Karpas-422 (cell line): ENCODE data around the gene FEZF1. TPM values are rescaled to one million over a fixed set of nuclear protein-coding genes. Genes with fewer than 3 reads are reported as not detected.

Source experiments
- DNase-seq: peaks from one replicate; pipeline ENCODE4 v3.0.0-alpha.2; 2015
- H2AFZ ChIP-seq: fragments of 200-600 bp; sonication (generic); 2 replicates; pipeline ENCODE4 v1.6.1; 2014; ENCODE audit warnings: antibody characterized with exemption, low read length, mixed read lengths
- H3K27ac ChIP-seq: fragments of 200-600 bp; sonication (generic); 2 replicates; pipeline ENCODE4 v1.5.1; 2014; ENCODE audit warnings: mild to moderate bottlenecking, low read length, moderate library complexity
- H3K27me3 ChIP-seq: fragments of 200-600 bp; sonication (generic); 2 replicates; pipeline ENCODE4 v1.6.1; 2014; ENCODE audit warnings: low read length, mixed read lengths
- H3K36me3 ChIP-seq: fragments of 200-600 bp; sonication (generic); 2 replicates; pipeline ENCODE4 v1.6.1; 2014; ENCODE audit warnings: low read length, mixed read lengths; ENCODE audit not compliant: insufficient read depth
- H3K4me1 ChIP-seq: fragments of 200-600 bp; sonication (generic); 2 replicates; pipeline ENCODE4 v1.6.1; 2014; ENCODE audit warnings: mild to moderate bottlenecking, low read length, mixed read lengths
- H3K4me2 ChIP-seq: fragments of 200-600 bp; sonication (generic); 2 replicates; pipeline ENCODE4 v1.6.1; 2014; ENCODE audit warnings: low read length, low read depth, mild to moderate bottlenecking; ENCODE audit not compliant: poor library complexity, severe bottlenecking
- H3K4me3 ChIP-seq: fragments of 200-600 bp; sonication (generic); 2 replicates; pipeline ENCODE4 v1.5.1; 2014; ENCODE audit warnings: mild to moderate bottlenecking, antibody characterized with exemption, low read length, mixed read lengths
- H3K79me2 ChIP-seq: fragments of 200-600 bp; sonication (generic); 2 replicates; pipeline ENCODE4 v1.6.1; 2014; ENCODE audit warnings: mild to moderate bottlenecking, low read length, mixed read lengths
- H3K9ac ChIP-seq: fragments of 200-600 bp; sonication (generic); 2 replicates; pipeline ENCODE4 v1.6.0; 2014; ENCODE audit warnings: low read length
- H3K9me2 ChIP-seq: fragments of 200-600 bp; sonication (generic), shearing (Covaris generic); replicated peaks from 2 replicates; pipeline ENCODE4 v1.6.0; 2014; ENCODE audit warnings: mild to moderate bottlenecking, low read length, moderate library complexity; ENCODE audit not compliant: insufficient read depth
- H3K9me3 ChIP-seq: fragments of 300-700, 200-600 bp; sonication (generic); 2 replicates; pipeline ENCODE4 v1.6.1; 2014; ENCODE audit warnings: low read length, mixed read lengths
- H4K20me1 ChIP-seq: fragments of 200-600 bp; sonication (generic); 2 replicates; pipeline ENCODE4 v1.6.1; 2014; ENCODE audit warnings: mild to moderate bottlenecking, antibody characterized with exemption, low read length, low read depth; ENCODE audit not compliant: insufficient read depth
- total RNA-seq: library from RNA; depleted of rRNA; stranded (reverse); fragments of >200 nt; shearing (Covaris generic); gene quantifications from 2 replicates; pipeline ENCODE4 v1.2.3, GENCODE V29; 2014; ENCODE audit warnings: low replicate concordance

The FEZF1 gene
- total RNA-seq, 1 experiment from 2014 or later, result not detected

DNA sequence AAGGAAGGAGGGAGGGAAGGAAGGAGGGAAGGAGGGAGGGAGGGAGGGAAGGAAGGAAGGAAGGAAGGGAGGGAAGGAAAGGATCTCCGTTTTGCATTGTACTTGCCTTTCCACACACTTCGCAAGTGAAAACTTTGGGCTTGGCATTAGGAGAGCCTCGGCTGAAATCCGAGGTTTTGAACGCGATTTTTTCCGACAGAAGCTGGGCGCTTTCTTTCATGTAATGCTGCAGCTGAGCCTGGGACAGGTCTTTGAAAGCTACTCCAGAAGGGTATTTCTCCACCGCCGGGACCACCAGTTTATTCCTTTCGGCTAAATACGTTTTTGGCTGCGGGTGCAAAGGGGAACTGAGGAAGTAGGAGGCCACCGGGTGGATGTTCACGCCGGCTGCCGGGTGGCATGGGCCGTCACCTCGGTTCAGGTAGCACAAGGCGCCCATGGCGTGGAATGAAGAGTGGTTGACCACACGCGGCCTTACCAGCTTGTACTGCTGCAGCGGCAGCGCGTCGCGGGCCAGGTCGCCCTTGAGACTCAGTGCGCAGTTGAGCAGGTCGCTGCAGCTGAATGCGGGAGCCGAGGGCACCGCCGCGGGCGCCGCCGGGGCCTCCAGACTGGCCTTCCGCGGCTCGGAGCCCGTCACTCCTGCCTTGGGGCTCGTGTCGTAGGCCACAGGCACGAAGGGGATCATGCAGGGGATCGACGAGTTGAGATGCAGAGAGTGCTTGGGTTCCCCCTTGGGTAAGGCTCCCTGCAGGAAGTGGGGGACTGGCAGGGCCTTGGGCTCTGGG is 825 bp downstream of the FEZF1 start:
- no peak for DNase-seq
- Histone ChIP-seq H3K9me2 (no peaks in the 10 kb centered on the region), H3K9ac (no peak overlapping the region), H3K27ac (no peak overlapping the region), H3K4me3 (no peak overlapping the region), H3K9me3 (no peaks in the 10 kb centered on the region), H3K27me3 (no peaks in the 10 kb centered on the region), H4K20me1 (no peaks in the 10 kb centered on the region), H3K4me2 (no peak overlapping the region), H2AFZ (no peak overlapping the region), H3K4me1 (no peaks in the 10 kb centered on the region), H3K36me3 (no peaks in the 10 kb centered on the region), H3K79me2 (no peaks in the 10 kb centered on the region)

DNA sequence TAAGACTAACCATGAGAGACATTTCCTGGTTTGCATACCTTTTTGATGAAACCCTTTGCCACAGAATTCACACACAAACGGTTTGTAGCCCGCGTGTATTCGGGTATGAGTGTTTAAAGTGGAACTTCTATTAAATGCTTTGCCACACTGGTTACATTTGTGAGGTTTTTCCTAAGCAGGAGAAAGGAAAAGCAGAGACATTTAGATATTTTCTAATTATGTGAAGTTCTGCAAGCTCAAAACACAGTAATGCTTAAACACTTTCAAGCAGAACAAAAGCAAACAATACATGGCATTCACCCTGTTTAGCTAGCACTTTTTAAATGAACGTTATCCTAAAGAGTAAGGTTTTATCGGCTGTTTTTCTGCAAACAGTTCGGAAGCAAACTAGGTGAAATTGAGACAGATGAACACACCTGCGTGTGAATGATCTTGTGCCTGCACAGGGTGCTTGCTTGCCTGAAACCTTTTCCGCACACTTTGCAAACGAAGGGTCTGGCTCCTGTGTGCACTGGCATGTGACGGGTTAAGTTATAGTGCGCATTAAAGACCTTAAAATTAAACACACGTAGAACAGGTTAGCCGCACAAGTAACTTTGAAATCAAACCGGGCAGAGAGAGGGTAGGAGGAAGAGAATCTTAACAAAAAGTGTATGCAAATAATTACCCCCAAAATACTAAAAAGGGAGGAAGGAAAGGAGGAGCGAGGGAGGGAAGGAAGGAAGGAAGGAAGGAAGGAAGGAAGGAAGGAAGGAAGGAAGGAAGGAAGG is 1.6 kb downstream of the FEZF1 start:
- H3K9me2 ChIP-seq, result no peaks in the 10 kb centered on the region
- H3K9ac ChIP-seq, result no peak overlapping the region
- no peak for DNase-seq
- H3K27ac ChIP-seq, result no peak overlapping the region
- H3K4me1 ChIP-seq, result no peaks in the 10 kb centered on the region
- H4K20me1 ChIP-seq, result no peaks in the 10 kb centered on the region
- H3K9me3 ChIP-seq, result no peaks in the 10 kb centered on the region
- no peak overlapping the region for H2AFZ ChIP-seq
- H3K27me3 ChIP-seq, result no peaks in the 10 kb centered on the region
- H3K4me2 ChIP-seq, result no peak overlapping the region
- no peaks in the 10 kb centered on the region for H3K36me3 ChIP-seq
- no peaks in the 10 kb centered on the region for H3K79me2 ChIP-seq
- H3K4me3 ChIP-seq, result no peak overlapping the region

DNA sequence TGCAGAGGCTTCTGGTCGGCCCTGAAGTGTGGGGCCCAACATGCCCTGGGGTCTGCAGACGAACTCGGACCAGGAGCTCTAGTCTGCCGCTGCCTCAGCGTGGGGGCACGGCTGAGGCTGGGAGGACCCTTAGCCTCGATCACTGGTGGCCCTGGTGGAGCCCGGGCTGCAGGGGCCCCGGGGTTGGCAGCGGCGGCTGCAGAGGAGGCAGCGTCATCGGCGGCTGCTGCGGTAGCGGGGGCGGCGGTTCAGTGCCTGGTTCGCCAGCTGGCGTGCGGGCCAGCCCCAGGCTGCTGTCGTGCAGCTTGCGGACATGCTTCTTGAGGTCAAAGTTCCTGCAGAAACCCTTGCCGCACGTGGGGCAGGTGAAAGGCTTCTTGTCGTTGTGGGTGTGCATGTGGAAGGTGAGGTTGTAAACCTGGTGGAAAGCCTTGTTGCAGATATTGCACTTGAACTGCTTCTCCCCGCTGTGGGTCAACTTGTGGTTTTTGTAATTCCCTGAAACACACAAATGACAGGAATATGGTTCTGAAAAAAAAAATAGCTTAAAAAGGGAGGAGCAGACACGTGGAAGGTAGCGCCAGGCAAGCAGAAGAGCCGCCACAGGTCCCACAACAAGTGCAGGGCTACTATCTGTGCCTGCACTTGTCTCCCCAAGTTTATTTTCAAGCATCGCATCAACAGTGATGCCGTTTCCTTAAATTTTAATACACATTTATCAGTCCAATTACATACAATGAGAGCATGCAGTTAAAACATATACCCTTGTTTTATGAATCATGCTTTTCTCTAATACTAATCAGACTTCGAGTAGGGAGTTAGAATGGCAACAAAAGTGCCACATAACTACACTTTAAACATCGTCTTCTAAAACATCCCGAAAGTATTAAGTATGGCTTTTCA is 2.4 kb downstream of the FEZF1 start:
- Histone ChIP-seq H4K20me1 (no peaks in the 10 kb centered on the region), H3K4me1 (no peaks in the 10 kb centered on the region), H3K9me3 (no peaks in the 10 kb centered on the region), H3K9me2 (no peaks in the 10 kb centered on the region), H3K4me2 (no peak overlapping the region), H3K36me3 (no peaks in the 10 kb centered on the region), H3K27ac (no peak overlapping the region), H3K4me3 (no peak overlapping the region), H3K27me3 (no peaks in the 10 kb centered on the region), H3K9ac (no peak overlapping the region), H2AFZ (no peak overlapping the region), H3K79me2 (no peaks in the 10 kb centered on the region)
- no peak for DNase-seq

DNA sequence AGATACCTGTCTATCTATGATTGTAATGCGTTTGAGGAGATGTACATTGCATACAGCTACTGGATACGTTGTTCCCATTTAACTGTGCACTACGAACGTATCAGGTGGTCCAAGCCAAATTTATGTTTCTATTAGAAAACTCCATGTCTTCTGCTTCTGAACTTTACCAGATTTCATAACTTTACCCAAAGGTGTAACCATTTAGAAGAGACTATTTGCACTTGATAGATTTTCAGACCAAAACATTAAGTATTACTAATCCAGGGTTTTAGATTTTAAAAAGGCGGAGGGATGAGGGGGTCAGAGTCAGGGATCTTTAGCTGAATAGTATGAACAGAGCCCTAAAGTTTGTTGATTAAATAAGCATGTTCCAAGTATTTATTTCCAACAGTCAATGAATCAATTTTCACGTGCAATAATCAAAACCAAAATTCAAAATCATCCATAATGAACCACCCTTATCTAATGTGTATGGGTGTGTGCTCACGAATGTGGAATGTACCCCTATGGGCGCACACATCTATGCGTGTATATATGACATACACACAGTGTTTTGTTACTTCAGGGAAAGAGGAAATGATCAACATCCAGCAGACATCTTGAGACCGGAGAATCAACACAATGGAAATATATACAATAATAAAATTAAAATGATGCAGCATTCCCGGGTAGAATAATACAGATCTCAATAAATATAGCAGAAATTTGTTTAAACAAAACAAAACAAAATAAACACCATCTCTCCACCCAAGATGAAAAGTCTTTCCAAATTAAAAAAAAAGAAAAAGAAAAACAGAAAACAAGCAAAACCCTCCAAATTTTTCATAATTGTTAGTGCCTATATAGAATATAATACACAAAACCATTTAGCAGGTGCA is 3.4 kb downstream of the FEZF1 start:
- no peak overlapping the region for H2AFZ ChIP-seq
- H3K9me3 ChIP-seq, result no peaks in the 10 kb centered on the region
- H3K4me1 ChIP-seq, result no peaks in the 10 kb centered on the region
- H3K36me3 ChIP-seq, result no peaks in the 10 kb centered on the region
- no peaks in the 10 kb centered on the region for H3K27me3 ChIP-seq
- no peaks in the 10 kb centered on the region for H3K9me2 ChIP-seq
- no peak overlapping the region for H3K4me3 ChIP-seq
- DNase-seq, result no peak
- no peak overlapping the region for H3K27ac ChIP-seq
- no peaks in the 10 kb centered on the region for H4K20me1 ChIP-seq
- H3K9ac ChIP-seq, result no peak overlapping the region
- no peaks in the 10 kb centered on the region for H3K79me2 ChIP-seq
- H3K4me2 ChIP-seq, result no peak overlapping the region

DNA sequence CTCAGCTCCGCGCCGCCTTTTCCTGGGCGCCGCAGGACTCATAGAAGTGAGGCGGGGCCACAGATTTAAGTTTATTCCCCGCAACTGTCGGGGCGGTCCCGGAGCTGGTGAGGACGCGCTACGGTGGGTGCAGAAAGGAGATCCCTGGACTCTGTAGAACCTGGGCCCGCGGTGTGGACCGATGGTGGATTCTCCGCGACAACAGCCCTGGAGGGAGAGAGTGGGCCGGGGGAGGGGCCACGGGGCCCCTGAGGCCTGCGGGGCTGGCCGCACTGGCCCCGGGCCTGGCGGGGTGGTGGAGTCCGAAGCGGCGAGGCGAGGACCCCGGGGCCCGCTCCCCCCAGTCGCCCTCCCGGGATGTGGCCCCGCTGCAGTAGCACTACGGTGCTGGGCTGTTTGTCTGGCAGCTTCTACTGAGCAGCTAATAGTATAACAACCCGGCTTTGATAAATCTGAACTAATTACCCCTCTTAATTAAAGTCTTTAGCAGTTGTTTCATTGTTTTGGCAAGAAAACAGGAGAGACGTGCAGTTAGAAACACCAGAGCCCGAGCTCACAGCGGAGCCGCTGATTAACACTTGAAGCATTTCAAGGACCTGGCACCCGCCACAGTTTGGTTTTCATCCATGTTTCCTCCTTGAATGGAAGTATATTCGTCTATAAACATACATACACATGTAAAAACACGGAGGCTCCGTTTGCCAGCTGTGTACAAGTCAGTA is 4.2 kb downstream of the FEZF1 start:
- no peak overlapping the region for H3K27ac ChIP-seq
- no peaks in the 10 kb centered on the region for H3K4me1 ChIP-seq
- H3K9ac ChIP-seq, result no peak overlapping the region
- no peaks in the 10 kb centered on the region for H3K36me3 ChIP-seq
- H3K9me2 ChIP-seq, result no peaks in the 10 kb centered on the region
- no peak overlapping the region for H3K4me2 ChIP-seq
- H3K9me3 ChIP-seq, result no peaks in the 10 kb centered on the region
- no peak overlapping the region for H2AFZ ChIP-seq
- no peaks in the 10 kb centered on the region for H4K20me1 ChIP-seq
- no peak overlapping the region for H3K4me3 ChIP-seq
- no peak for DNase-seq
- H3K27me3 ChIP-seq, result no peaks in the 10 kb centered on the region
- no peaks in the 10 kb centered on the region for H3K79me2 ChIP-seq

DNA sequence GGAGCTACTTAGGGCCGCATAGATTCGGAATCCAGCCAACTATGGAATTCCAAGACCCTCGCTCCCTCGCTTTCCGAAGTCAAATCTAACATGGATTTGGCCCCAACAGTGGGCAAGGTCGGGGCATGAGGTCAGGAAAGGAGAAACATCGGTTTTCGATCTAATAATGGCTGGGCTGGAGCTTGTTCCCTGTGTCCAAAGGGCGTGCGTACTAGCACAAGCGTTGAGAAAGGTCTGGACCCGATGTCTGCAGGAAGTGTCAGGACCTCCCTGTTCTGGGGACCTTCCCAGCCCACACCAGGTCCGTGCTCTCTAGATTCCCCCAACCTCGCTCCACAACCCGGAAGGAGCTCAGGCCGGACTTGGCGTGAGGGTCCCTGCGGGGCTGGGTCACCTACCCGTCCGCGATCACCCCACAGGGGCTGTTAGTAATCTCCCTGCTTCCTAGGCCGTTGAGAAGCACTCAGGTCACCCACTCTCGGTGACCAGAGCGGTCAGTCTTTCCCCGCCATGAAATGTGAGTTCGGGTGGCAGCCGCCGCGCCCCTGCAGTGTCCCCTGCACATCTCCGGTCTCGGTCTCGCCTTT is 4.8 kb downstream of the FEZF1 start:
- no peaks in the 10 kb centered on the region for H3K4me1 ChIP-seq
- H3K4me2 ChIP-seq, result no peak overlapping the region
- no peak overlapping the region for H2AFZ ChIP-seq
- no peak overlapping the region for H3K4me3 ChIP-seq
- H3K36me3 ChIP-seq, result no peaks in the 10 kb centered on the region
- no peak for DNase-seq
- H3K9me2 ChIP-seq, result no peaks in the 10 kb centered on the region
- no peaks in the 10 kb centered on the region for H3K9me3 ChIP-seq
- H3K27ac ChIP-seq, result no peak overlapping the region
- H3K27me3 ChIP-seq, result no peaks in the 10 kb centered on the region
- no peaks in the 10 kb centered on the region for H4K20me1 ChIP-seq
- no peaks in the 10 kb centered on the region for H3K79me2 ChIP-seq
- H3K9ac ChIP-seq, result no peak overlapping the region

DNA sequence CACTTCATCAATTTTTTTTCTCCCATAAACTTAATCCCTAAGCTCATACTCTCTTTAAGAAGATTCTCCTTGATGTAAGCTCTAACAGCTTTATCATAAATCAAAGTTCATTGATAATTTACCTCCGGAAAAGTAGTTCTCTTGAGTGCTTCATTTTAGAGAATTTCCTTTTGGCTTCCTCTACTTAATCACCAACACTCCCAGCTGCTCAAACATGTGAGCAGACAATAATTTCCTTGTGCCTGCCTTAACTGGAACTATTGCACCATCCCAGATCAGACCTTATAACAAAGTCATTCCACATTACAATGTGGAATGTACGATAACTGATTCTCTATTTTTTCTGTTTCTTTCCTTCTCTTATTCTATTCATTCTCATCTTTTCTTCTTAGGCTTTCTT is 5.9 kb downstream of the FEZF1 start:
- Histone ChIP-seq H3K79me2 (no peaks in the 10 kb centered on the region), H3K27me3 (no peaks in the 10 kb centered on the region), H3K9me3 (no peaks in the 10 kb centered on the region), H3K9ac (no peak overlapping the region), H2AFZ (no peak overlapping the region), H3K4me1 (no peaks in the 10 kb centered on the region), H3K36me3 (no peaks in the 10 kb centered on the region), H3K4me3 (no peak overlapping the region), H3K9me2 (no peaks in the 10 kb centered on the region), H3K27ac (no peak overlapping the region), H3K4me2 (no peak overlapping the region), H4K20me1 (no peaks in the 10 kb centered on the region)
- DNase-seq, result no peak
